H1 (cell line): ENCODE results near the gene RIN2. TPM values are rescaled to one million over a fixed set of nuclear protein-coding genes. Genes with fewer than 3 reads are reported as not detected.

Experiments used
- CTCF ChIA-PET: fragments of 300-600 bp; sonication (Branson Sonifier 250); formaldehyde crosslinking; loops from one replicate; lab custom pipeline; 2021; ENCODE audit not compliant: partially characterized antibody; lab: Charles Lee
- POLR2A ChIA-PET: fragments of 300-600 bp; sonication (Branson Sonifier 250); formaldehyde crosslinking; loops from one replicate; lab custom pipeline; 2021; ENCODE audit warnings: inconsistent platforms; ENCODE audit not compliant: partially characterized antibody; lab: Charles Lee
- DNase-seq, 2 experiments: peaks; one replicate each; pipeline versions ENCODE4 v3.0.0 to v3.0.0-alpha.2; 2010 to 2022; ENCODE audit warnings: low spot score in 2 of 2, low read depth in 1 of 2, mixed read lengths in 1 of 2
- FAIRE-seq: peaks from 2 replicates; lab custom pipeline; 2011; peaks lifted over from hg19 to GRCh38; lab: Jason Lieb, UNC
- H2AFZ ChIP-seq: 2 replicates; pipeline ENCODE4 v1.8.1; 2012; ENCODE audit warnings: low read length, inconsistent platforms
- H2AK5ac ChIP-seq: 2 replicates; pipeline ENCODE4 v1.6.1; 2013; ENCODE audit warnings: low read depth, low read length
- H2BK120ac ChIP-seq: replicated peaks from 2 replicates; pipeline ENCODE3; 2013; ENCODE audit warnings: low read depth, low read length, inconsistent platforms
- H2BK12ac ChIP-seq: 2 replicates; pipeline ENCODE4 v1.6.1; 2013; ENCODE audit warnings: low read depth, low read length
- H2BK15ac ChIP-seq: 2 replicates; pipeline ENCODE4 v1.6.1; 2013; ENCODE audit warnings: low read length
- H2BK20ac ChIP-seq: 2 replicates; pipeline ENCODE4 v1.6.1; 2013; ENCODE audit warnings: low read length
- H2BK5ac ChIP-seq: 2 replicates; pipeline ENCODE4 v1.6.1; 2013; ENCODE audit warnings: low read depth, low read length
- H3K14ac ChIP-seq: 2 replicates; pipeline ENCODE4 v1.6.1; 2013; ENCODE audit warnings: inconsistent platforms; ENCODE audit not compliant: insufficient read length
- H3K18ac ChIP-seq: 2 replicates; pipeline ENCODE4 v1.6.1; 2013; ENCODE audit warnings: low read length; ENCODE audit errors: extremely low read depth
- H3K23ac ChIP-seq: 2 replicates; pipeline ENCODE4 v1.6.1; 2013; ENCODE audit warnings: inconsistent platforms; ENCODE audit not compliant: insufficient read length
- H3K23me2 ChIP-seq: 2 replicates; pipeline ENCODE4 v1.6.1; 2013; ENCODE audit warnings: low read depth, low read length
- H3K27ac ChIP-seq: 2 replicates; pipeline ENCODE4 v1.6.1; 2011; ENCODE audit warnings: low read depth, low read length, inconsistent platforms
- H3K27me3 ChIP-seq, 4 experiments: replicated peaks in 1 of 4; 1 replicate in 1 of 4; 2 replicates in 3 of 4; pipeline versions ENCODE4 v1.6.1 to v1.8.1; 2011 to 2013; ENCODE audit warnings: low read length in 3 of 4, mild to moderate bottlenecking in 3 of 4, inconsistent platforms in 2 of 4, mixed read lengths in 2 of 4, moderate library complexity in 1 of 4; ENCODE audit not compliant: control insufficient read depth in 3 of 4, insufficient read depth in 3 of 4; ENCODE audit errors: extremely low read depth in 1 of 4
- H3K36me3 ChIP-seq, 4 experiments: 2 replicates each; pipeline versions ENCODE4 v1.6.1 to v1.8.1; 2011 to 2013; ENCODE audit warnings: mild to moderate bottlenecking in 4 of 4, low read length in 3 of 4, moderate library complexity in 2 of 4, control low read depth in 1 of 4, inconsistent platforms in 1 of 4; ENCODE audit not compliant: insufficient read depth in 4 of 4, control insufficient read depth in 2 of 4
- H3K4ac ChIP-seq: replicated peaks from 2 replicates; pipeline ENCODE3; 2013; ENCODE audit warnings: low read length, low read depth, mixed read lengths, inconsistent platforms; ENCODE audit not compliant: insufficient read length
- H3K4me1 ChIP-seq, 4 experiments: replicated peaks in 1 of 4; 1 replicate in 1 of 4; 2 replicates in 3 of 4; pipeline versions ENCODE4 v1.6.1 to v1.8.1; 2011 to 2013; ENCODE audit warnings: low read length in 3 of 4, inconsistent platforms in 2 of 4, mixed read lengths in 1 of 4; ENCODE audit not compliant: insufficient read depth in 4 of 4, control insufficient read depth in 3 of 4
- H3K4me2 ChIP-seq, 2 experiments: 2 replicates each; pipeline versions ENCODE4 v1.6.1 to v1.8.1; 2011 to 2013; ENCODE audit warnings: low read depth in 2 of 2, low read length in 2 of 2, control low read depth in 1 of 2, inconsistent platforms in 1 of 2, mild to moderate bottlenecking in 1 of 2; ENCODE audit not compliant: insufficient read depth in 1 of 2
- H3K4me3 ChIP-seq, 4 experiments: fragments of 200-600, 300-600 bp in 1 of 4; sonication (generic), shearing (Covaris generic), sonication (Bioruptor Twin) in 1 of 4; 2 replicates each; pipeline versions ENCODE4 v1.5.1 to v1.8.1; 2011 to 2016; ENCODE audit warnings: low read length in 4 of 4, low read depth in 3 of 4, control low read depth in 2 of 4, inconsistent platforms in 2 of 4, mild to moderate bottlenecking in 2 of 4, mixed read lengths in 1 of 4, moderate library complexity in 1 of 4; ENCODE audit not compliant: insufficient read depth in 2 of 4; ENCODE audit errors: extremely low read depth in 1 of 4
- H3K56ac ChIP-seq: replicated peaks from 2 replicates; pipeline ENCODE3; 2013; ENCODE audit warnings: low read depth, mild to moderate bottlenecking, mixed read lengths, low read length, inconsistent platforms; ENCODE audit not compliant: insufficient read length
- H3K79me1 ChIP-seq: 2 replicates; pipeline ENCODE4 v1.6.1; 2013; ENCODE audit warnings: low read depth, low read length, control low read depth
- H3K79me2 ChIP-seq, 2 experiments: 2 replicates each; pipeline versions ENCODE4 v1.6.1 to v1.8.1; 2012 to 2013; ENCODE audit warnings: low read length in 2 of 2, mild to moderate bottlenecking in 2 of 2, inconsistent platforms in 1 of 2; ENCODE audit not compliant: insufficient read depth in 2 of 2, control insufficient read depth in 1 of 2
- H3K9ac ChIP-seq, 4 experiments: replicated peaks in 1 of 4; 1 replicate in 1 of 4; 2 replicates in 3 of 4; pipeline versions ENCODE4 v1.6.1 to v1.8.1; 2011 to 2013; ENCODE audit warnings: low read depth in 3 of 4, low read length in 3 of 4, control low read depth in 2 of 4, mild to moderate bottlenecking in 2 of 4, moderate library complexity in 2 of 4, inconsistent platforms in 1 of 4; ENCODE audit errors: extremely low read depth in 1 of 4
- H3K9me3 ChIP-seq, 2 experiments: 2 replicates each; pipeline versions ENCODE4 v1.6.1 to v1.8.1; 2012 to 2013; ENCODE audit warnings: mild to moderate bottlenecking in 2 of 2, moderate library complexity in 2 of 2, control low read depth in 1 of 2, inconsistent platforms in 1 of 2, low read depth in 1 of 2, low read length in 1 of 2, mixed read lengths in 1 of 2; ENCODE audit not compliant: insufficient read depth in 2 of 2
- H4K20me1 ChIP-seq, 2 experiments: replicated peaks in 1 of 2; 2 replicates each; pipeline versions ENCODE3 to v1.8.1; 2011 to 2013; ENCODE audit warnings: inconsistent platforms in 2 of 2, low read length in 2 of 2, mild to moderate bottlenecking in 1 of 2; ENCODE audit not compliant: insufficient read depth in 2 of 2, control insufficient read depth in 1 of 2
- H4K5ac ChIP-seq: 2 replicates; pipeline ENCODE4 v1.6.1; 2013; ENCODE audit warnings: low read length, low read depth, mixed read lengths, inconsistent platforms; ENCODE audit not compliant: insufficient read length
- H4K8ac ChIP-seq: 2 replicates; pipeline ENCODE4 v1.8.0; 2013; ENCODE audit warnings: mild to moderate bottlenecking, moderate library complexity, low read length, inconsistent platforms; ENCODE audit not compliant: insufficient read depth; ENCODE audit errors: extremely low read depth
- H4K91ac ChIP-seq: replicated peaks from 2 replicates; pipeline ENCODE3; 2013; ENCODE audit warnings: low read length, mixed read lengths, inconsistent platforms; ENCODE audit not compliant: insufficient read length
- CBX8 ChIP-seq: fragments of 300-800, 300-1000 bp; sonication (generic); IDR thresholded peaks from 2 replicates; pipeline ENCODE4 v1.7.1; 2016; ENCODE audit warnings: low read depth, low read length, borderline replicate concordance
- PHF8 ChIP-seq: fragments of 200-600 bp; sonication (generic); conservative IDR thresholded peaks from 2 replicates; pipeline ENCODE4 v1.7.1; 2012; ENCODE audit warnings: low read depth, mild to moderate bottlenecking, inconsistent platforms, low read length, moderate library complexity
- ZNF274 ChIP-seq: IDR thresholded peaks from 2 replicates; pipeline ENCODE4 v1.7.0; 2012; ENCODE audit warnings: low read length, borderline replicate concordance; ENCODE audit errors: extremely low read depth
- WGBS, 2 experiments: shearing (Covaris generic) in 1 of 2; methylation state at CpG; one replicate each; pipeline versions ENCODE4 v1.1.6 to v1.1.7; 2013 to 2015; ENCODE audit warnings: low lambda C conversion rate in 2 of 2, mixed read lengths in 2 of 2, inconsistent platforms in 1 of 2, low coverage in 1 of 2, missing lambda C conversion rate in 1 of 2; ENCODE audit not compliant: insufficient replicate concordance in 2 of 2, insufficient coverage in 1 of 2, insufficient read length in 1 of 2; ENCODE audit errors: extremely low coverage in 1 of 2, missing lambda C conversion rate in 1 of 2; 5-methylcytosine and 5-hydroxymethylcytosine counted together
- polyA plus RNA-seq, 7 experiments: library from polyadenylated mRNA; depleted of rRNA in 3 of 7; stranded (reverse) in 5 of 7; unstranded in 2 of 7; fragments of >200 nt in 5 of 7; fragments of 200-250 nt in 2 of 7; gene quantifications; 1 replicate in 5 of 7; 2 replicates in 1 of 7; 4 replicates in 1 of 7; pipeline versions ENCODE4 v1.2.1 to v1.2.3, GENCODE V29; 2011 to 2013; ENCODE audit warnings: missing spikeins in 2 of 7, mixed read lengths in 2 of 7
- total RNA-seq: library from RNA; stranded (reverse); fragmentation: NEBNext Ultra II Directional; extraction: Animal tissue kit (Norgen Biotek cat#: 25700); gene quantifications from 2 replicates; pipeline ENCODE4 v1.2.1, GENCODE V29; 2021
- TF ChIP-seq, protein P1 (sequence below): IDR thresholded peaks from 2 replicates; pipeline ENCODE4 v1.6.1; 2012; ENCODE audit warnings: inconsistent platforms

The RIN2 gene
- total and polyA plus RNA-seq, 2 of the 8 experiments (the other 6 are each of a cell fraction or from before 2014, with no cell fraction given) = 0.20 to 1.3 TPM

DNA sequence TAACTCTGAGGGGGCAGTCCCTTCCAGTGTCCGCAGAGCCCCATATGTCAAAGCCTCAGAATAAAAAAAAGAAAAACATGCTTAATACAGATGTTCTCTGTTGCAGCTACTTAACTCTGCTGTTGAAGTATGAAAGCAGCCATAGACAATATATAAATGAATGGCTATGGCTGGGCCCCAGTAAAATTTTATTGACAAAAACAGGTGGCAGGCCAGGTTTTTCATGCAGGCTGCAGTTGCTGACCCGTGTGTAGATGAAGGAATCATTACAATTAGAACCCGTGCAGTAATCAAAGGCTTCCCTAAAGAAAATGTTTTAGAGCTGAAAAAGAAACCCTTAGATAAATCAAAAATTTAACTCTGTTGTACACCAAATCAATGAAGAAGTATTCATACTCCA is 13.0 kb upstream of the RIN2 start:
- no peak overlapping the region for H2AFZ ChIP-seq
- no peak overlapping the region for H3K9ac ChIP-seq
- H4K8ac ChIP-seq = no peak overlapping the region
- ChIA-PET CTCF (interaction anchor here (0.8 to 0.9 kb wide), 2 partner anchors 39 to 52 kb away, joined by 3 to 4 read pairs; no protein-coding TSS in a partner anchor), POLR2A (no interaction called here)
- FAIRE-seq = no peak
- H4K5ac ChIP-seq = no peak overlapping the region
- no peaks in the 10 kb centered on the region for H3K23me2 ChIP-seq
- no peak overlapping the region for H2BK120ac ChIP-seq
- no peaks in the 10 kb centered on the region; a peak in 1 of 7 replicates for H3K27me3 ChIP-seq
- H3K36me3 ChIP-seq = no peaks in the 10 kb centered on the region
- H4K20me1 ChIP-seq = no peaks in the 10 kb centered on the region
- H3K14ac ChIP-seq = no peak overlapping the region
- H2BK15ac ChIP-seq = no peak overlapping the region
- no peaks in the 10 kb centered on the region; the same call in 1 of the 2 replicates for H3K79me1 ChIP-seq
- WGBS, 2 experiments = 89% methylated on average over 3 of the region's 3 CpGs; no CpG with 5 or more reads in 1 of the 2 experiments
- no peak overlapping the region for H2BK20ac ChIP-seq
- H3K4me1 ChIP-seq = peaks cover 0 to 5% (median 2%) of the 10 kb centered on the region in 4 experiments; a peak in 3 of 7 replicates
- peaks cover 4 to 9% of the 10 kb centered on the region in 2 experiments; a peak in 2 of 4 replicates for H3K9me3 ChIP-seq
- no peak overlapping the region for H4K91ac ChIP-seq
- H2AK5ac ChIP-seq = no peak overlapping the region
- no peak overlapping the region for H3K27ac ChIP-seq
- H2BK12ac ChIP-seq = no peak overlapping the region
- TF ChIP-seq, protein P1, sequence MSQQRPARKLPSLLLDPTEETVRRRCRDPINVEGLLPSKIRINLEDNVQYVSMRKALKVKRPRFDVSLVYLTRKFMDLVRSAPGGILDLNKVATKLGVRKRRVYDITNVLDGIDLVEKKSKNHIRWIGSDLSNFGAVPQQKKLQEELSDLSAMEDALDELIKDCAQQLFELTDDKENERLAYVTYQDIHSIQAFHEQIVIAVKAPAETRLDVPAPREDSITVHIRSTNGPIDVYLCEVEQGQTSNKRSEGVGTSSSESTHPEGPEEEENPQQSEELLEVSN = no peak
- TF ChIP-seq CBX8 = no peak
- TF ChIP-seq ZNF274 = no peak
- no peak for TF ChIP-seq PHF8
- TF ChIP-seq, all 59 proteins: peak for 0
- Histone ChIP-seq H3K23ac (no peak overlapping the region), H3K79me2 (no peaks in the 10 kb centered on the region), H3K4me3 (no peak overlapping the region), H3K18ac (no peak overlapping the region), H2BK5ac (no peak overlapping the region), H3K56ac (no peak overlapping the region), H3K4me2 (no peak overlapping the region), H3K4ac (no peak overlapping the region)
- DNase-seq = no peak
